GM18868 (cell line): Measurements from ENCODE around the gene OLFML2A.

Experiments
- ATAC-seq: cut with Tn5 transposase; IDR thresholded peaks from one replicate; pipeline ENCODE4 v1.9.1; 2021; ENCODE audit warnings: mild to moderate bottlenecking, moderate library complexity; ENCODE audit not compliant: unreplicated experiment

The OLFML2A gene

GRCh38 chr9:124774129-124774978 lies 2.6 kb upstream of the OLFML2A start:
- ATAC-seq = no peak

GRCh38 chr9:124776618-124776953 lies 347 bp upstream of the OLFML2A start:
- no peak for ATAC-seq

DNA sequence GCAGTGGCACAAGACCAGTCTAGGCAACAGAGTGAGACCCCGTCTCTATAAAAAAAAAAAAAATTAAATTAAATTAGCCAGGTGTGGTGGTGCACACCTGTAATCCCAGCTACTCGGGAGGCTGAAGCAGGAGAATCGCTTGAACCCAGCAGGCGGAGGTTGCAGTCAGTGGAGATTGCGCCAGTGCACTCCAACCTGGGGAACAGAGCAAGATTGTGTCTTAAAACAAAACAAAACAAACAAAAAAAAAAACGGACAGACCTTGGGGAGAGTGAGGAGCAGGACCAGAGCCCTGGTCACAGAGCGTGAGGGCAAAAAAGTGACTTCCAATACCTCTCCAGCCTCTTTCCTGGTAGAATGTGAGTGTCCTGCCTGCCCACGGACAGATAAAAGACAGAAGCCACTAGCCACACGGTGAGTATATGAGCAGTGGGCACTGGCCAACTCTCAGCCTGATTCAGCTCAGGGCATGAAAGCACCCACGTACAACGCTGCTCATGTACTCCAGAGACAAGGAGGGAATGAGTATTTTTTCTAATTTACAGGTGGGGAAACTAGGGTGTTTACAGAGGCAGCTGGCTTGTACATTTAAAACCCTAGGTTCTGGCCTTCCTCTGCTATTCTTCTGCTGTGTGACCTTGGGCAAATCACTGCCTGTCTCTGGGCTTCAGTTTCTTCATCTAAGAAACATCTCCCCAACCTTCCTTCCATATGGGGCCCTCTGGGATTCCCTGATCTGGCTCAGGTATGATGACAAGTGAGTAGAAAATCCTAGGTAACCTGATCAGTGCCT lies 1.8 kb downstream of the OLFML2A start:
- ATAC-seq = no peak

GRCh38 chr9:124779368-124780059 lies 2.6 kb downstream of the OLFML2A start:
- ATAC-seq = no peak

GRCh38 chr9:124780060-124780756 lies 3.3 kb downstream of the OLFML2A start:
- ATAC-seq = no peak

DNA sequence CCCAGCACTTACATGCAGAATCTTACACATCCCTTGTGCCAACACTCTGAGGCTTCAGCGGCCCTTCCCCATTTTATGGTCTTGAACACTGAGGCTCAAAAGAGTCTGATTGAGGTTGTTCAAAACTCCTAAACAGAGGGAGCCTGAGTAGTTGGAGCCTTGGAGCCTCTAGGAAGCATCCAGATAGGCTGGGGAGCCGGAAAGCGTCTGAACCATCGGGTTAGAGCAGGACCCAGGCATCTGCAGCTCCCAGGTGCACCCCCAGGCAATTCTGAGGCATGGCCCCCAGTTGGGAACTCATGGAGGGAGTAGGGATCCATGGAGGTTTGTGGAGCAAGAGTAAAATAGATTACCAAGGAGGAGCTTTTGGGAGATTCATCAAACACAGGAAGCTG lies 3.8 kb downstream of the OLFML2A start:
- no peak for ATAC-seq

DNA sequence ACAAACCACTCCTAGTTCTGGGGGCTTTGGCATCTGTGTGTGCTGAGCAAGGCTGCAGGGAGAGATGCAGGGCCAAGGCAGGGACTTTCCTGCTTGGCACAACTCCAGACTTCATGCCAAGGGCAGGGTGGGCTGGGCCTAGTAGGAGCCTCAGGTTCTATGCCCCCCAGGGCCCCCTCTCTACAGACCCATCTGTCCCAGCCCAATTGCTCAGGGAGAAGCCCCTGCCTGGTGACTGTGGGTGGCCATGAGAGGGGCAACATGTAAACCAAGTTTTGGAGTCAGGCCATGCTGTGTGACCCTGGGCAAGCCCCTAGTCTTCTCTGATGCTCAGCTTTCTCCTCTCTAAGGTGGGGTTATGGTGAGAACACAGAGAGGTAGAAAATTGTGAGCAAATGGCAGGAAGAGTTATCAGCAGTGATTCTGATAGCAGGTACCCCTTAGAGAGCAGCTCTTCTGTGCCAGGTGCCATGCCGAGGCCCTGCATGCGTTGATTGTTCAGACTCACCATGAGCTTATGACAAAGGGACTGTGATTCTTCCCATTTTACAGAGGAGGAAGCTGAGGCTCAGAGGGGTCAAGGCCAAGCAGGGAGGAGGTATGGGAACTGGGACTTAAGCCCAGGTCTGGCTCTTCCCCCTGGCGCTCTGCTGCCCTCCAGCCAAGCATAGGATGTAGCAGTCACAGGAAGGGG lies 5.2 kb downstream of the OLFML2A start:
- ATAC-seq = no peak

GRCh38 chr9:124782661-124783574 lies 6.0 kb downstream of the OLFML2A start:
- no peak for ATAC-seq

DNA sequence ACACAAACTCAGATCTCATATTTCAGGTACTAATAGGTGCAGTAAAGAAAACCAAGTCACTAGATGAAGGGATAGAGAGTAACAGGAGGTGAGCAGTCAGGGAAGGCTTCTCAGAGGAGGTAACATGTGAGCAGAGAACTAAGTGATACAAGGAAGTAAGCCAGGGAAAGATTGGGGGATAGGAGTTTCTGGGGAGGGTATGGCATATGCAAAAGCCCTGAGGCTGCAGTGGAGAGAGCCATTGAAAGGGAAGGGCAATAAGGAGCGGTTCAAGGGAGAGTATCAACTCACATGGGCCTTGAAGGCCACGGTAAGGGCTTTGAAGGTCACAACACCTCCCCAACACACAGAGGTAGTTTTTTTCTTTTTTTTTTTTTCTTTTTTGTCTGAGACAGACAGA lies 6.9 kb downstream of the OLFML2A start:
- no peak for ATAC-seq

DNA sequence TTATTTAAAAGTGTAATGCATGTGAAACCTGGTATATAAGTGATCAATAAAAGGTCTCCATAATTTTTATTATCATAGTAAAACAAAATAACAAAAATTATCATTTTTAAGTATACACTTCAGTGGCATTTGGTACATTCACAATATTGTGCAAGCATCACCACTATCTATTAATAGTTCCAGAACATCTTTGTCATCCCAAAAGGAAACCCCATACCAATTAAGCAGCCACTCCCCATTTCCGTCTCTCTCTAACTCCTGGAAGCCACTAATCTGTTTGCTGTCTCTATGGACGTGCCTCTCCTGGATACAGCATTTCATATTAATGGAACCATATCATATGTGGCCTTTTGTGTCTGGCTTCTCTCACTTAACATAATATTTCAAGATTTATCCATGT lies 7.6 kb downstream of the OLFML2A start:
- ATAC-seq = no peak

- ATAC-seq = no peak
Observed at GRCh38 chr9:124786881-124787573, 10.1 kb downstream of the OLFML2A start.

GRCh38 chr9:124788542-124789217 lies 11.7 kb downstream of the OLFML2A start:
- ATAC-seq = no peak

- ATAC-seq = no peak
Observed at GRCh38 chr9:124789531-124789930, 12.6 kb downstream of the OLFML2A start.

GRCh38 chr9:124790301-124790700 lies 13.4 kb downstream of the OLFML2A start:
- ATAC-seq = no peak

GRCh38 chr9:124790801-124791505 lies 14.0 kb downstream of the OLFML2A start:
- ATAC-seq = no peak

DNA sequence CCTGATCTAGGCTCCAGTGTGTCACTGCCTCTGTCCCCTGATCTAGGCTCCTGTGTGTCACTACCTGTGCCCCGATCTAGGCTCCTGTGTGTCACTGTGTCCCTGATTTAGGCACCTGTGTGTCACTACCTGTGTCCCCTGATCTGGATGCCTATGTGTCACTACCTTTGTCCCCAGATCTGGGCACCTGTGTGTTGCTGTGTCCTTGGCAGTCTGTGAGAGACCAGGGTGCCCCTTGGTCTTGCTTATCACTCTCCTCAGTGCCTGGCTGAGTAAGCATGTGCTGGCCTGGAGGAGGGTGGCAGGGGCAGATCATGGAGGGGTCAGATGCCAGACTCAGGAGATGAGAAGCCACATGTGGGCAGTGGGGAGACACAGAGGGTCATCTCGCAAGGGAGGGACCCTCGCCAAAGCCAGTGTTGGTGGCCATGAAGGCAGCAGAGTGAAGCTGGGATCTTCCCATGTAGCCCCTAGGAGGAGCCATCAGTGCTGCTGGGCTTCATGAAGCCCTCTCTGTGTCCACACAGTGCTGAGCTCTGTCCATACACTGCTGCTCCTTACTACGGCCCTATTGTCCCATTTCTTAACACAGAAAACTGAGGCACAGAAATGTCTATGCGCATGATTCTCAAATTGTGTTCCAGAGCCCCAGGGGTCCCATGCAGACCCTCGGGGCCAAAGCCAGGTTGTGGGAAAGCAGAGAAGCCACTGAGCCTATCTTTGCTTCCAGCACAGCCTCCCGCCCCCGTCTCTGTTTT lies 15.5 kb downstream of the OLFML2A start:
- ATAC-seq = no peak

DNA sequence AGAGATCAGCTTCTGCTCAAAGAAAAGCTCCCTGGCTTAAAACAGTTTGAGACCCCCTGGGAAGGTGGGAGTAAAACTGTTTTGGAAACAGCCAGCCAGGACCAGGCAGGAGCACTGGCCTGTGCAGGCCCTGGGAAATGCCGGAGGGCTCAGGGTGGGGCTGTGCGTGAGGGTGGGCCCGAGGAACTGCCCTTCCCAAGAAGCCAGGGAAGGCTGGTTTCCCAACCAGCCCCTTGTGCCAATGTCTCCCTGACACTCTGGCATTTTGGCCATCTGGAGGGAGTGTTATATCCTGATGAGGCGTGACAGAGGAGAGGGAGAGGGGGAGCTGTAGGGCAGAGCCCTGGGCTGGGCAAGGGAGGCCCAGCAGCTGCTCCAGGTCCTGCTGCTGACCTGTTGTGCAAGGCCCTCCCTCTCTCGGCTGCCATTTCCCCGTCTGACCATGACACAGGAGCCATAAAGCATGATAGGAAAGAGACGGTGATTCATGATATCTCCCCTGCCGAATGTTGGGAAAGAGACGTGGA lies 16.1 kb downstream of the OLFML2A start:
- ATAC-seq = no peak
